Loucy (cell line): ENCODE data around the gene TDRD3.

Experiments
- H2AFZ ChIP-seq: fragments of 200-600 bp; sonication (generic); 2 replicates; pipeline ENCODE4 v1.6.0; 2016; ENCODE audit warnings: antibody characterized with exemption, mild to moderate bottlenecking, low read length, moderate library complexity
- H3F3A ChIP-seq: fragments of 200-600 bp; 2 replicates; pipeline ENCODE4 v1.6.0; 2016; ENCODE audit warnings: antibody characterized with exemption, low read depth, mild to moderate bottlenecking
- H3K27me3 ChIP-seq: fragments of 200-600 bp; sonication (generic); 2 replicates; pipeline ENCODE4 v1.6.1; 2014; ENCODE audit warnings: low read length, mild to moderate bottlenecking; ENCODE audit not compliant: insufficient read depth, poor library complexity, severe bottlenecking
- H3K36me3 ChIP-seq: fragments of 200-600 bp; sonication (generic); 2 replicates; pipeline ENCODE4 v1.6.1; 2016; ENCODE audit warnings: low read length; ENCODE audit not compliant: insufficient read depth
- H3K4me1 ChIP-seq: fragments of 200-600 bp; sonication (generic); 2 replicates; pipeline ENCODE4 v1.5.1; 2014; ENCODE audit warnings: low read length, mild to moderate bottlenecking; ENCODE audit not compliant: insufficient read depth, poor library complexity, severe bottlenecking
- H3K4me2 ChIP-seq: fragments of 200-600 bp; sonication (generic); 2 replicates; pipeline ENCODE4 v1.6.0; 2014; ENCODE audit warnings: antibody characterized with exemption, low read length, low read depth, mild to moderate bottlenecking; ENCODE audit not compliant: poor library complexity, severe bottlenecking
- H3K4me3 ChIP-seq: fragments of 200-600 bp; sonication (generic); 2 replicates; pipeline ENCODE4 v1.5.1; 2014; ENCODE audit warnings: low read length, mild to moderate bottlenecking, mixed read lengths; ENCODE audit not compliant: poor library complexity, severe bottlenecking
- H3K79me2 ChIP-seq: fragments of 200-600 bp; sonication (generic); 2 replicates; pipeline ENCODE4 v1.6.1; 2014; ENCODE audit warnings: low read length; ENCODE audit not compliant: insufficient read depth
- H3K9ac ChIP-seq: fragments of 200-600 bp; sonication (generic); 2 replicates; pipeline ENCODE4 v1.6.0; 2014; ENCODE audit warnings: mild to moderate bottlenecking, low read depth, low read length, moderate library complexity; ENCODE audit not compliant: poor library complexity, severe bottlenecking
- H3K9me2 ChIP-seq: fragments of 200-600 bp; sonication (generic); replicated peaks from 2 replicates; pipeline ENCODE4 v1.6.1; 2016; ENCODE audit warnings: low read depth, low read length, mixed read lengths
- H3K9me3 ChIP-seq: fragments of 200-600 bp; sonication (generic); 2 replicates; pipeline ENCODE4 v1.6.1; 2014; ENCODE audit warnings: mild to moderate bottlenecking, antibody characterized with exemption, low read length, low read depth; ENCODE audit not compliant: insufficient read depth
- H4K20me1 ChIP-seq: fragments of 200-600 bp; sonication (generic); 2 replicates; pipeline ENCODE4 v1.6.0; 2014; ENCODE audit warnings: antibody characterized with exemption, low read length, mild to moderate bottlenecking; ENCODE audit not compliant: insufficient read depth, poor library complexity, severe bottlenecking
- CTCF ChIP-seq: fragments of 200-600 bp; sonication (generic); conservative IDR thresholded peaks from 2 replicates; pipeline ENCODE4 v1.5.1; 2014; ENCODE audit warnings: mild to moderate bottlenecking, antibody characterized with exemption, low read length
- EZH2phosphoT487 ChIP-seq: fragments of 200-600 bp; IDR thresholded peaks from 2 replicates; pipeline ENCODE4 v1.6.1; 2018; ENCODE audit warnings: antibody characterized with exemption, mild to moderate bottlenecking, moderate library complexity, borderline replicate concordance

TDRD3 gene

GRCh38 chr13:60453490-60453889, 56.5 kb downstream of the TDRD3 start:
- TF ChIP-seq EZH2phosphoT487: no peak
- TF ChIP-seq CTCF: no peak
- Histone ChIP-seq H3K4me1 (no peaks in the 10 kb centered on the region), H3K79me2 (no peaks in the 10 kb centered on the region), H3F3A (no peaks in the 10 kb centered on the region), H3K27me3 (no peaks in the 10 kb centered on the region), H3K4me3 (no peak overlapping the region), H3K36me3 (no peaks in the 10 kb centered on the region), H4K20me1 (no peaks in the 10 kb centered on the region), H3K9me3 (no peaks in the 10 kb centered on the region), H3K9me2 (no peaks in the 10 kb centered on the region), H3K9ac (no peak overlapping the region), H3K4me2 (no peak overlapping the region), H2AFZ (no peak overlapping the region)

GRCh38 chr13:60454425-60454824, 57.4 kb downstream of the TDRD3 start:
- H3K4me3 ChIP-seq: no peak overlapping the region
- H3K9ac ChIP-seq: no peak overlapping the region
- no peaks in the 10 kb centered on the region for H3K9me2 ChIP-seq
- H2AFZ ChIP-seq: no peak overlapping the region
- H3K36me3 ChIP-seq: no peaks in the 10 kb centered on the region
- no peaks in the 10 kb centered on the region for H3K4me1 ChIP-seq
- H4K20me1 ChIP-seq: no peaks in the 10 kb centered on the region
- TF ChIP-seq CTCF (no peak), EZH2phosphoT487 (no peak)
- H3K27me3 ChIP-seq: no peaks in the 10 kb centered on the region
- no peaks in the 10 kb centered on the region for H3F3A ChIP-seq
- no peak overlapping the region for H3K4me2 ChIP-seq
- H3K9me3 ChIP-seq: no peaks in the 10 kb centered on the region
- no peaks in the 10 kb centered on the region for H3K79me2 ChIP-seq

- Histone ChIP-seq H3K4me1 (peaks cover 12% of the 10 kb centered on the region), H3K4me3 (no peak overlapping the region)
- TF ChIP-seq EZH2phosphoT487 (no peak), CTCF (no peak)
Observed at GRCh38 chr13:60463787-60464186, 66.8 kb downstream of the TDRD3 start.

More at GRCh38 chr13:60463787-60464186, 66.8 kb downstream of the TDRD3 start:
- Histone ChIP-seq H3K4me2 (no peak overlapping the region), H3F3A (no peaks in the 10 kb centered on the region), H3K9me3 (no peaks in the 10 kb centered on the region), H4K20me1 (peaks cover 4% of the 10 kb centered on the region), H3K27me3 (no peaks in the 10 kb centered on the region), H3K9me2 (no peaks in the 10 kb centered on the region), H3K9ac (no peak overlapping the region), H3K36me3 (no peaks in the 10 kb centered on the region; the same call in 1 of the 2 replicates), H3K79me2 (no peaks in the 10 kb centered on the region), H2AFZ (no peak overlapping the region)
